ENCODE measurements around the gene KDM4B. TPM values are rescaled to one million over a fixed set of nuclear protein-coding genes. Genes with fewer than 3 reads are reported as not detected.

KDM4B gene
- total RNA-seq, 1 donor: 22.1 TPM

GRCh38 chr19:5064896-5065295 is 96.0 kb downstream of the KDM4B start:
- H3K4me3 ChIP-seq (ENCODE audit: insufficient read depth, low read length): no peak overlapping the region
- no peak for DNase-seq (ENCODE audit: insufficient read length, low spot score, missing footprints)
- no peak overlapping the region for H3K27ac ChIP-seq (ENCODE audit: low read depth, low read length)
- H4K20me1 ChIP-seq (ENCODE audit: insufficient read depth, low read length): peaks cover 33% of the 10 kb centered on the region
- peaks cover 2% of the 10 kb centered on the region for H3K79me2 ChIP-seq (ENCODE audit: insufficient read depth, low read length)
- H3K36me3 ChIP-seq (ENCODE audit: insufficient read depth, low read length): no peaks in the 10 kb centered on the region
- no peak overlapping the region for H2AFZ ChIP-seq (ENCODE audit: low read length)
- H3K9me3 ChIP-seq (ENCODE audit: low read depth, low read length): no peaks in the 10 kb centered on the region
- no peak for TF ChIP-seq CTCF (IDR thresholded peaks at IDR 0.05; ENCODE audit: extremely low read depth, low read depth, low read length)
- H3K27me3 ChIP-seq (ENCODE audit: insufficient read depth, low read length): no peaks in the 10 kb centered on the region
- no peak overlapping the region for H3K4me2 ChIP-seq (ENCODE audit: insufficient read depth, low read length)
- H3K4me1 ChIP-seq (ENCODE audit: insufficient read depth, low read length): no peaks in the 10 kb centered on the region

GRCh38 chr19:5065663-5066093 is 96.8 kb downstream of the KDM4B start:
- no peak for DNase-seq (ENCODE audit: insufficient read length, low spot score, missing footprints)
- Histone ChIP-seq H3K27ac (ENCODE audit: low read depth, low read length) (no peak overlapping the region), H4K20me1 (ENCODE audit: insufficient read depth, low read length) (peaks cover 38% of the 10 kb centered on the region), H3K36me3 (ENCODE audit: insufficient read depth, low read length) (no peaks in the 10 kb centered on the region), H3K9me3 (ENCODE audit: low read depth, low read length) (no peaks in the 10 kb centered on the region), H3K79me2 (ENCODE audit: insufficient read depth, low read length) (peaks cover 2% of the 10 kb centered on the region), H3K4me2 (ENCODE audit: insufficient read depth, low read length) (no peak overlapping the region), H3K4me1 (ENCODE audit: insufficient read depth, low read length) (no peaks in the 10 kb centered on the region), H3K27me3 (ENCODE audit: insufficient read depth, low read length) (no peaks in the 10 kb centered on the region), H2AFZ (ENCODE audit: low read length) (no peak overlapping the region), H3K4me3 (ENCODE audit: insufficient read depth, low read length) (no peak overlapping the region)
- no peak for TF ChIP-seq CTCF (IDR thresholded peaks at IDR 0.05; ENCODE audit: extremely low read depth, low read depth, low read length)

- no peak for TF ChIP-seq CTCF (IDR thresholded peaks at IDR 0.05; ENCODE audit: extremely low read depth, low read depth, low read length)
- no peaks in the 10 kb centered on the region for H3K27me3 ChIP-seq (ENCODE audit: insufficient read depth, low read length)
- no peak overlapping the region for H3K27ac ChIP-seq (ENCODE audit: low read depth, low read length)
- H3K4me1 ChIP-seq (ENCODE audit: insufficient read depth, low read length): no peaks in the 10 kb centered on the region
- no peak overlapping the region for H3K4me2 ChIP-seq (ENCODE audit: insufficient read depth, low read length)
- H3K4me3 ChIP-seq (ENCODE audit: insufficient read depth, low read length): no peak overlapping the region
- no peaks in the 10 kb centered on the region for H3K9me3 ChIP-seq (ENCODE audit: low read depth, low read length)
- no peaks in the 10 kb centered on the region for H3K36me3 ChIP-seq (ENCODE audit: insufficient read depth, low read length)
- peaks cover 32% of the 10 kb centered on the region for H4K20me1 ChIP-seq (ENCODE audit: insufficient read depth, low read length)
- no peak overlapping the region for H2AFZ ChIP-seq (ENCODE audit: low read length)
- DNase-seq (ENCODE audit: insufficient read length, low spot score, missing footprints): no peak
- peaks cover 2% of the 10 kb centered on the region for H3K79me2 ChIP-seq (ENCODE audit: insufficient read depth, low read length)
Measured at GRCh38 chr19:5066768-5067167, 97.9 kb downstream of the KDM4B start.

GRCh38 chr19:5067678-5068077 is 98.8 kb downstream of the KDM4B start:
- Histone ChIP-seq H3K9me3 (ENCODE audit: low read depth, low read length) (no peaks in the 10 kb centered on the region), H3K4me3 (ENCODE audit: insufficient read depth, low read length) (no peak overlapping the region), H3K27ac (ENCODE audit: low read depth, low read length) (no peak overlapping the region), H3K4me2 (ENCODE audit: insufficient read depth, low read length) (no peak overlapping the region), H2AFZ (ENCODE audit: low read length) (no peak overlapping the region), H3K4me1 (ENCODE audit: insufficient read depth, low read length) (no peaks in the 10 kb centered on the region), H3K36me3 (ENCODE audit: insufficient read depth, low read length) (no peaks in the 10 kb centered on the region), H3K27me3 (ENCODE audit: insufficient read depth, low read length) (no peaks in the 10 kb centered on the region), H3K79me2 (ENCODE audit: insufficient read depth, low read length) (no peaks in the 10 kb centered on the region), H4K20me1 (ENCODE audit: insufficient read depth, low read length) (peaks cover 27% of the 10 kb centered on the region)
- no peak for TF ChIP-seq CTCF (IDR thresholded peaks at IDR 0.05; ENCODE audit: extremely low read depth, low read depth, low read length)
- DNase-seq (ENCODE audit: insufficient read length, low spot score, missing footprints): no peak
